AG04450 (cell line): Measurements from ENCODE around the gene MAPRE2. TPM values are rescaled to one million over a fixed set of nuclear protein-coding genes. Genes with fewer than 3 reads are reported as not detected.

Experiments used
- CTCF ChIA-PET: fragments of 300-600, 350-600 bp; formaldehyde crosslinking; extraction: SDS; loops from one replicate; lab custom pipeline; 2022; ENCODE audit warnings: antibody characterized with exemption, inconsistent platforms; lab: Charles Lee
- POLR2A ChIA-PET: fragments of 350-600 bp; formaldehyde crosslinking; extraction: SDS; loops from one replicate; lab custom pipeline; 2021; ENCODE audit warnings: antibody characterized with exemption, inconsistent platforms; lab: Yijun Ruan, JAX
- DNase-seq: peaks from one replicate; pipeline ENCODE4 v3.0.0-alpha.2; 2011; ENCODE audit warnings: low read depth, low spot score
- H3K27ac ChIP-seq: one replicate; pipeline ENCODE4 v1.5.1; 2012; ENCODE audit warnings: low read depth, low read length, control low read depth
- H3K27me3 ChIP-seq: one replicate; pipeline ENCODE4 v1.6.0; 2012; ENCODE audit warnings: low read length; ENCODE audit not compliant: control insufficient read depth, insufficient read depth
- H3K4me3 ChIP-seq: 2 replicates; pipeline ENCODE4 v1.5.1; 2011; ENCODE audit warnings: mild to moderate bottlenecking, low read depth, low read length, control low read depth
- H3K9me3 ChIP-seq: 2 replicates; pipeline ENCODE4 v1.5.1; 2012; ENCODE audit warnings: low read length; ENCODE audit not compliant: control insufficient read depth, insufficient read depth
- polyA plus RNA-seq: library from polyadenylated mRNA; depleted of rRNA; stranded (reverse); fragments of >200 nt; gene quantifications from 2 replicates; pipeline ENCODE4 v1.2.3, GENCODE V29; 2011
- TF ChIP-seq, protein P1 (sequence below): IDR thresholded peaks from 2 replicates; pipeline ENCODE4 v1.5.1; 2011; ENCODE audit warnings: low read depth, low read length, control low read depth, inconsistent platforms

MAPRE2 gene
- polyA plus RNA-seq, 1 experiment = 48.8 TPM

- no peak for DNase-seq
- Histone ChIP-seq H3K9me3 (no peaks in the 10 kb centered on the region), H3K27me3 (no peaks in the 10 kb centered on the region), H3K4me3 (no peak overlapping the region), H3K27ac (no peak overlapping the region)
- CTCF ChIA-PET = interaction anchor here (2.2 kb wide), 1 partner anchor 82 kb away, joined by 8 read pairs; no protein-coding TSS in a partner anchor
- TF ChIP-seq, protein P1, sequence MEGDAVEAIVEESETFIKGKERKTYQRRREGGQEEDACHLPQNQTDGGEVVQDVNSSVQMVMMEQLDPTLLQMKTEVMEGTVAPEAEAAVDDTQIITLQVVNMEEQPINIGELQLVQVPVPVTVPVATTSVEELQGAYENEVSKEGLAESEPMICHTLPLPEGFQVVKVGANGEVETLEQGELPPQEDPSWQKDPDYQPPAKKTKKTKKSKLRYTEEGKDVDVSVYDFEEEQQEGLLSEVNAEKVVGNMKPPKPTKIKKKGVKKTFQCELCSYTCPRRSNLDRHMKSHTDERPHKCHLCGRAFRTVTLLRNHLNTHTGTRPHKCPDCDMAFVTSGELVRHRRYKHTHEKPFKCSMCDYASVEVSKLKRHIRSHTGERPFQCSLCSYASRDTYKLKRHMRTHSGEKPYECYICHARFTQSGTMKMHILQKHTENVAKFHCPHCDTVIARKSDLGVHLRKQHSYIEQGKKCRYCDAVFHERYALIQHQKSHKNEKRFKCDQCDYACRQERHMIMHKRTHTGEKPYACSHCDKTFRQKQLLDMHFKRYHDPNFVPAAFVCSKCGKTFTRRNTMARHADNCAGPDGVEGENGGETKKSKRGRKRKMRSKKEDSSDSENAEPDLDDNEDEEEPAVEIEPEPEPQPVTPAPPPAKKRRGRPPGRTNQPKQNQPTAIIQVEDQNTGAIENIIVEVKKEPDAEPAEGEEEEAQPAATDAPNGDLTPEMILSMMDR = no peak
- POLR2A ChIA-PET = no interaction called here
These were observed 20.1 kb downstream of the MAPRE2 start for GRCh38 chr18:35061336-35061735.

DNA sequence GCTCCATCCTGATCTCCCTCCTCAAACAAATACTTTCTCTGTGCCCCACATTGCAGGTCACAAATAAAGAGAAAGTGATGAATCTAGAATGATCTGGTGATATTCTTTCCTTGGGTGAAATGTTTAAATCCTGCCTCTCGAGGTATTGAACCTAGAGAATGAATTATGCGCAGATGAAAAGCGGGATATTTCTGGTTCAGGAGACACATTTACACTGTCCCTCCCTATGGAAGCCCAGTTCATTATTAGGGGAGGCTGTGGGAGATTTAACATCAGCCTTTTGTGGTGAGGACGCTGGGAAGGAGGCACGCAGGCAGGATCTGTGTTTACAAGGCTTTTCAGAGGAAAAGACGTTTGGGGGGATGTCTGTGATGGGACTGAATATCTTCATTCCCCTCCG, 20.6 kb downstream of the MAPRE2 start:
- no peak overlapping the region for H3K27ac ChIP-seq
- H3K9me3 ChIP-seq = no peaks in the 10 kb centered on the region
- TF ChIP-seq, protein P1 = no peak
- no peak for DNase-seq
- H3K27me3 ChIP-seq = no peaks in the 10 kb centered on the region
- ChIA-PET CTCF (no interaction called here), POLR2A (no interaction called here)
- H3K4me3 ChIP-seq = no peak overlapping the region

DNA sequence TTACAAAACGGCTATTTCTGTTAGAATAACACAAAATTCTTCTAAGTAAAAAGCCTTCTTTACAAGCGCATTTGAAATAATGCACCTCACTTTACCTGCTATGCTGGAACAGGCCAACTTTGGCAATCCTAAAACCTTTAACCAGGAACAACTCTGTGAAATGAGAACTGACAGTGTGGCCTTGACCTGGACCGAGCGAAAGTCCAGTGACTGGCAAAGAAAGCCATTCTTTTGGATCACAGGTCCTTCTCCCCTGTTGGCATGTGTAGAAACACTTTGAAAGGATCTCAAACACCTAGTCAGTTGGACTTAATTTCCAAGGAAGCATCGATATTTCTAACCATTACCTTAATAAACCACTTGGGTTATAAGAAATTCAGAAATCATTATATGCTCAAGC, 21.2 kb downstream of the MAPRE2 start:
- CTCF ChIA-PET = no interaction called here
- POLR2A ChIA-PET = no interaction called here
- TF ChIP-seq, protein P1 = no peak

DNA sequence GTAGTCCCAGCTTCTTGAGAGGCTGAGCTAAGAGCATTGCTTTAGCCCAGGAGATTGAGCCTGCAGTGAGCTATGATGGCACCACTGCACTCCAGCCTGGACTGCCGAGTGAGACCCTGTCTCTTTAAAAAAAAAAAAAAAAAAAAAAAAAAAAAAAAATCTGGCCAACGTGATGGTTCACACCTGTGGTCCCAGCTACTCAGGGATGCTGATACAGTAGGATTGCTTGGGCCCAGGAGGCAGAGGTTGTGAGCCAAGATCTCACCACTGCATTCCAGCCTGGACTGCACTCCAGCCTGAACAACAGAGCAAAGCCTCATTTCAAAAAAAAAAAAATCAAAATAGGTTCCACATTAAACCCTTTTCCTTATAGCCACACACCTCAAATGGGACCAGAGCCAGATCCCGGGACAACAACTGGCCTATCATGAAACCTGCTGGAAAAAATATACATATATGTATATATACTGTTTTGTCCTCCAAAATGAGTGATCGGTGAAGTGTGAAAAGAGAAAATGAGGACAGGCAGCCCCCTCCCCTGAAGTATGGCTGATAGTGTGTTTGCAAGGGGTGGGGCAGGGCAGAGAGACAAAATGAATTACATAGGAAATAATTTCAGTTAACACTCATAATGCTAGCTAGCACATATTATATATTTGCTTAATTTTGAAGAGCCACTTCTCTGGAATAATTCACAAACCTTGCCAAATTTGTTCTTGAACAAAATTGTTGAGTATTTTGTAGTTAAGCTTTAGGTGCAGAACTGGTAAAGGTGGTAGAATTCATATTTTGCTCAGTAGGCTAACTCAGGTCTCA, 22.9 kb downstream of the MAPRE2 start:
- Histone ChIP-seq H3K9me3 (no peaks in the 10 kb centered on the region), H3K4me3 (no peak overlapping the region), H3K27me3 (no peaks in the 10 kb centered on the region), H3K27ac (no peak overlapping the region)
- DNase-seq = no peak
- ChIA-PET POLR2A (interaction anchor here (0.6 kb wide), 1 partner anchor 16 kb away, joined by 3 read pairs; no protein-coding TSS in a partner anchor), CTCF (interaction anchor here (0.6 kb wide), 1 partner anchor 138 kb away, joined by 3 read pairs; no protein-coding TSS in a partner anchor)
- TF ChIP-seq, protein P1 = no peak

More for the DNA sequence above, 21.2 kb downstream of the MAPRE2 start:
- no peak overlapping the region for H3K27ac ChIP-seq
- H3K9me3 ChIP-seq = no peaks in the 10 kb centered on the region
- no peak for DNase-seq
- H3K27me3 ChIP-seq = no peaks in the 10 kb centered on the region
- H3K4me3 ChIP-seq = no peak overlapping the region

DNA sequence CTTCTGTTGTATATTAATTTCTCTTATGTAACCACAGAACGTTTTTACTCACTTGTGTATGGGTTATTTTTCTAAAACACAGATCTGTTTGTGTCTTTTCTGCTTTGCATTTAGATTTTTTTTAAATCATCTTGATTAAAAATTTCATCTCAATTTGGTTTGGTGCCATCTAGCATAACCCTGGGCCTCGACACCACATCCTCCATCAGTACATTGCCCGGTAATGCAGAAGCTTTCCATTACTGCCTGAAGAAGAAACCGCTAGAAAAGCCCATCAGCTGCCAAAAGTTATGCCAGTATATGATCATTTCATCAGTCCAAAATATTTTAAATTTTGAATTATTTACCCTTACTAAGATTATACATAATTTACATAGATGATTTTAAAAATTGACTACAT, 26.2 kb downstream of the MAPRE2 start:
- TF ChIP-seq, protein P1 = no peak

More for the DNA sequence above, 26.2 kb downstream of the MAPRE2 start:
- POLR2A ChIA-PET = no interaction called here
- CTCF ChIA-PET = no interaction called here
- Histone ChIP-seq H3K4me3 (no peak overlapping the region), H3K9me3 (no peaks in the 10 kb centered on the region), H3K27ac (no peak overlapping the region), H3K27me3 (no peaks in the 10 kb centered on the region)
- DNase-seq = no peak
